GM12878 (cell line): ENCODE data around the gene AFG1L. TPM values are rescaled to one million over a fixed set of nuclear protein-coding genes. Genes with fewer than 3 reads are reported as not detected.

ENCODE experiments used
- ATAC-seq: fragments of 200-7000 bp; cut with Tn5 transposase; 3 replicates; pipeline ENCODE4 v1.9.1; 2020; ENCODE audit warnings: mild to moderate bottlenecking, moderate library complexity
- BruUV-seq: library from RNA; stranded (reverse); fragments of 400-500 nt; replicated peaks from 2 replicates; lab custom pipeline; 2021; lab: Mats Ljungman, UMichigan
- CTCF ChIA-PET: fragments of 300-600 bp; sonication (Branson Sonifier 250); formaldehyde crosslinking; extraction: SDS; loops from one replicate; lab custom pipeline; 2021; ENCODE audit warnings: inconsistent platforms; lab: Yijun Ruan, JAX
- POLR2A ChIA-PET: fragments of 350-600 bp; formaldehyde crosslinking; extraction: SDS; loops from one replicate; lab custom pipeline; 2021; ENCODE audit warnings: inconsistent platforms; lab: Charles Lee
- RAD21 ChIA-PET: fragments of 300-600 bp; sonication (Branson Sonifier 250); formaldehyde crosslinking; loops from one replicate; lab custom pipeline; 2023; ENCODE audit warnings: antibody characterized with exemption; ENCODE audit not compliant: unreplicated experiment; lab: Charles Lee
- SMC1A ChIA-PET: fragments of 300-600 bp; sonication (Branson Sonifier 250); formaldehyde crosslinking; loops from one replicate; lab custom pipeline; 2023; ENCODE audit not compliant: unreplicated experiment, uncharacterized antibody; lab: Charles Lee
- DNase-seq: peaks from one replicate; pipeline ENCODE4 v3.0.0-alpha.2; 2011; ENCODE audit warnings: low read depth, low spot score
- FAIRE-seq: peaks from 3 replicates; lab custom pipeline; 2011; peaks lifted over from hg19 to GRCh38; lab: Jason Lieb, UNC
- H2AFZ ChIP-seq: 2 replicates; pipeline ENCODE4 v1.6.0; 2011; ENCODE audit warnings: low read depth, low read length, control low read depth; ENCODE audit not compliant: control insufficient read depth
- H3K27ac ChIP-seq: 2 replicates; pipeline ENCODE4 v1.5.1; 2011; ENCODE audit warnings: control low read depth; ENCODE audit not compliant: control insufficient read depth, insufficient read depth
- H3K27me3 ChIP-seq, 2 experiments: replicated peaks in 1 of 2; 2 replicates each; pipeline versions ENCODE4 v1.6.0 to v1.6.1; 2011; ENCODE audit warnings: low read length in 1 of 2; ENCODE audit not compliant: control insufficient read depth in 2 of 2, insufficient read depth in 2 of 2
- H3K36me3 ChIP-seq, 2 experiments: 2 replicates each; pipeline ENCODE4 v1.5.1; 2011; ENCODE audit warnings: low read length in 1 of 2; ENCODE audit not compliant: control insufficient read depth in 2 of 2, insufficient read depth in 2 of 2
- H3K4me1 ChIP-seq: 2 replicates; pipeline ENCODE4 v1.6.1; 2011; ENCODE audit warnings: mild to moderate bottlenecking, low read length, moderate library complexity, mixed read lengths; ENCODE audit not compliant: control insufficient read depth, insufficient read depth
- H3K4me2 ChIP-seq: 2 replicates; pipeline ENCODE4 v1.6.0; 2011; ENCODE audit warnings: control low read depth; ENCODE audit not compliant: control insufficient read depth, insufficient read depth
- H3K4me3 ChIP-seq: fragments of 200-600 bp; sonication (generic); 2 replicates; pipeline ENCODE4 v1.5.1; 2016
- H3K79me2 ChIP-seq: 2 replicates; pipeline ENCODE4 v1.6.0; 2011; ENCODE audit warnings: low read length; ENCODE audit not compliant: control insufficient read depth, insufficient read depth
- H3K9ac ChIP-seq: 2 replicates; pipeline ENCODE4 v1.8.0; 2011; ENCODE audit warnings: low read length, control low read depth, mixed read lengths; ENCODE audit not compliant: control insufficient read depth, insufficient read depth
- H3K9me3 ChIP-seq: replicated peaks from 3 replicates; pipeline ENCODE4 v1.5.1; 2011; ENCODE audit warnings: mild to moderate bottlenecking, low read length; ENCODE audit not compliant: control insufficient read depth, insufficient read depth
- H4K20me1 ChIP-seq: 2 replicates; pipeline ENCODE4 v1.6.0; 2011; ENCODE audit not compliant: control insufficient read depth, insufficient read depth
- BHLHE40 ChIP-seq, 2 experiments: fragments of 450-650 bp in 1 of 2; IDR thresholded peaks; 2 replicates each; pipeline ENCODE4 v1.6.1; 2011 to 2017; ENCODE audit warnings: low read depth in 2 of 2, borderline replicate concordance in 1 of 2, improper control_type of control experiment in 1 of 2, low read length in 1 of 2, mild to moderate bottlenecking in 1 of 2
- BMI1 ChIP-seq: fragments of 450-650 bp; IDR thresholded peaks from 2 replicates; pipeline ENCODE4 v1.6.1; 2016; ENCODE audit warnings: mild to moderate bottlenecking, moderate library complexity, borderline replicate concordance
- CHD2 ChIP-seq: IDR thresholded peaks from 2 replicates; pipeline ENCODE4 v1.6.1; 2011; ENCODE audit warnings: low read depth, low read length, improper control_type of control experiment, borderline replicate concordance
- DPF2 ChIP-seq: fragments of 450-650 bp; IDR thresholded peaks from 2 replicates; pipeline ENCODE4 v1.6.1; 2017; ENCODE audit warnings: mild to moderate bottlenecking
- NR2C1 ChIP-seq: fragments of 450-650 bp; IDR thresholded peaks from 2 replicates; pipeline ENCODE4 v1.6.1; 2017; ENCODE audit warnings: antibody characterized with exemption, mild to moderate bottlenecking, moderate library complexity
- STAT3 ChIP-seq: IDR thresholded peaks from 2 replicates; pipeline ENCODE4 v1.6.1; 2011; ENCODE audit warnings: low read depth, low read length, improper control_type of control experiment
- WGBS: methylation state at CpG from one replicate; pipeline ENCODE4 v1.1.6; 2016; ENCODE audit warnings: low lambda C conversion rate; ENCODE audit not compliant: insufficient replicate concordance, insufficient coverage; ENCODE audit errors: missing lambda C conversion rate; 5-methylcytosine and 5-hydroxymethylcytosine counted together
- in situ Hi-C: fragments of 300-500 bp; cut with MboI; formaldehyde crosslinking; loops from 9 replicates; pipeline ENCODE4 v1.14.3; 2018; ENCODE audit warnings: mixed read lengths
- intact Hi-C: fragments of 100-400 bp; cut with micrococcal nuclease; formaldehyde crosslinking; loops from one replicate; pipeline ENCODE4 v1.14.2; 2022; ENCODE audit not compliant: unreplicated experiment
- polyA plus RNA-seq, 11 experiments: library from polyadenylated mRNA; depleted of rRNA in 4 of 11; unstranded in 6 of 11; stranded (reverse) in 5 of 11; fragments of >200 nt; fragmentation: Nextera tagmentation in 4 of 11; fragmentation: Illumina TruSeq in 1 of 11; extraction: Ambion mirVana in 4 of 11; extraction: Trizol in 1 of 11; gene quantifications; 1 replicate in 1 of 11; 2 replicates in 10 of 11; pipeline versions ENCODE4 v1.2.1 to v1.2.3, GENCODE V29; 2011 to 2016; ENCODE audit warnings: inconsistent platforms in 2 of 11, missing spikeins in 2 of 11, low read depth in 1 of 11
- total RNA-seq, 4 experiments: library from RNA; depleted of rRNA in 3 of 4; stranded (reverse); fragments of >200 nt in 3 of 4; fragmentation: Illumina TruSeq in 1 of 4; extraction: Trizol in 1 of 4; gene quantifications; 2 replicates each; pipeline versions ENCODE4 v1.2.1 to v1.2.3, GENCODE V29; 2013 to 2021
- TF ChIP-seq, protein P1 (sequence below): fragments of 450-650 bp; IDR thresholded peaks from 2 replicates; pipeline ENCODE4 v1.6.1; 2016; ENCODE audit warnings: mild to moderate bottlenecking

AFG1L gene
- total and polyA plus RNA-seq, 10 of the 15 experiments (the other 5 are each of a cell fraction or from before 2014, with no cell fraction given) = 2.3 to 9.0 (median 4.3) TPM

DNA sequence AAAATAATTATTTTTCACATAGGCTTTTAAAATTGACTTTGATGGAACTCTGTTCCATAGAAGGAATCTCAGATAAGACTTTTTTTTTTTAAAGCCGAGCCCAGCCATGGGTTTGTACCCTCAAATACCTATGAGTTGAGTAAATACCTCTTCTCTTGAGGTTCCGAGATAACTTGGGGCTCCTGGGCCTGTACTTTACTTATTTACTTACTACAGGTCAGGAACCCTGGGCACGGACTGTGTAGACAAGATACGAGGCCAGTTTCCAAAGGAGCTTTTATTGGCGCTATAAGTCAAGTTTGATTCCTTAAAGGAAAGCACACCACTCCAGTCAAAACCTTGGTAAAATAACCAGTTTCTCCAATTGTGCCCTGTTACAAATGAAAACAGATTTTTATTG lies 7.5 kb downstream of the AFG1L start:
- no TSS peak for BruUV-seq
- DNase-seq (no peak), ATAC-seq (no peak), FAIRE-seq (no peak)
- H3K9me3 ChIP-seq = no peaks in the 10 kb centered on the region
- CTCF ChIA-PET = interaction anchor here (0.9 to 1.1 kb wide), 2 partner anchors 46 to 57 kb away, joined by 3 read pairs; no protein-coding TSS in a partner anchor
- TF ChIP-seq NR2C1 (no peak), STAT3 (no peak), BHLHE40 (IDR thresholded peaks at IDR 0.05; ENCODE audit: borderline replicate concordance in 1 of 2, low read depth in 2 of 2, low read length in 1 of 2) (no peak), CHD2 (no peak), DPF2 (no peak), BMI1 (no peak)
- TF ChIP-seq, protein P1, sequence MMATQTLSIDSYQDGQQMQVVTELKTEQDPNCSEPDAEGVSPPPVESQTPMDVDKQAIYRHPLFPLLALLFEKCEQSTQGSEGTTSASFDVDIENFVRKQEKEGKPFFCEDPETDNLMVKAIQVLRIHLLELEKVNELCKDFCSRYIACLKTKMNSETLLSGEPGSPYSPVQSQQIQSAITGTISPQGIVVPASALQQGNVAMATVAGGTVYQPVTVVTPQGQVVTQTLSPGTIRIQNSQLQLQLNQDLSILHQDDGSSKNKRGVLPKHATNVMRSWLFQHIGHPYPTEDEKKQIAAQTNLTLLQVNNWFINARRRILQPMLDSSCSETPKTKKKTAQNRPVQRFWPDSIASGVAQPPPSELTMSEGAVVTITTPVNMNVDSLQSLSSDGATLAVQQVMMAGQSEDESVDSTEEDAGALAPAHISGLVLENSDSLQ = no peak
- WGBS = 98% methylated on average over 5 of the region's 5 CpGs
- no peak overlapping the region for H3K4me2 ChIP-seq
- H2AFZ ChIP-seq = no peak overlapping the region
- no peak overlapping the region for H3K4me3 ChIP-seq
- no peaks in the 10 kb centered on the region for H3K79me2 ChIP-seq
- POLR2A ChIA-PET = interaction anchor here (0.6 kb wide), 1 partner anchor 143 kb away, joined by 3 read pairs; no protein-coding TSS in a partner anchor
- RAD21 ChIA-PET = no interaction called here
- intact Hi-C loops = no loop called here
- H4K20me1 ChIP-seq = no peaks in the 10 kb centered on the region
- SMC1A ChIA-PET = interaction anchor here (1.2 kb wide), 1 partner anchor 45 kb away, joined by 4 read pairs; no protein-coding TSS in a partner anchor
- H3K4me1 ChIP-seq = no peaks in the 10 kb centered on the region; the same call in 1 of the 2 replicates
- no peak overlapping the region for H3K9ac ChIP-seq
- H3K27ac ChIP-seq = no peak overlapping the region
- in situ Hi-C loops = no loop called here
- H3K36me3 ChIP-seq = no peaks in the 10 kb centered on the region
- no peaks in the 10 kb centered on the region for H3K27me3 ChIP-seq
